ENCODE measurements around the gene CCNJL. TPM values are rescaled to one million over a fixed set of nuclear protein-coding genes. Genes with fewer than 3 reads are reported as not detected.

Gene CCNJL
- total RNA-seq, 1 donor from 2014 or later, result 16.6 TPM

DNA sequence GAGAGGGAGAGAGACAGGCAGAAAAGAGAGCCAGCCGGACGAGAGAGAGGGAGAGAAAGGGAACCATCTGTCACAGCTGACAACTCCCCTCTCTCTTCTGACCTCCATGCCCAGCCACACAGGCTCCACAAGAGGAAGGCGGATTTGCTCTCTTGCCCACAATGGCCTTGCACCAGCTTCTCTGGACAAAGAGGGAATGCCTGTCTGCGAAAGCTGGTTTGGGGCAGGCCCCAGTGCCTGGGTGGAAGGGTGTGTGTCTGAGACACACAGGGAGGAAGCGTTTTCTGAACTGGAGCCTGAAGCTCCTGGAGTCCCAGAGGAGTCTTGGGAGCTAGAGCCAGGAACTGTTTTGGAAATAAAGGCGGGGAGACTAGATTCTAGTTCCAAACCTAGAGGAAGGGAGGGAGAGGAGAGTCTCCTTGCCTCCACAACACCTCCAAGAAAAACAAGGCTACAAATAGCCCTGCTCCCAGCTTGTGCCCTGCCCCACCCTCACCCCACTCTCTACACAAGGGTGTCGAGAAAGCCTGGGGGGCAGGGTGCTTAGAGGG is 45.6 kb upstream of the CCNJL start:
- Histone ChIP-seq H3K4me1 (peaks cover 9% of the 10 kb centered on the region), H3K9me3 (no peaks in the 10 kb centered on the region), H3K4me3 (peak overlapping the region; percentile 8), H3K27me3 (no peaks in the 10 kb centered on the region), H3K27ac (peak overlapping the region; percentile 62), H3K36me3 (no peaks in the 10 kb centered on the region)
- DNase-seq (no peak), ATAC-seq (peak; percentile 7)
- intact Hi-C loops (cut with DNase I), result no loop called here
- TF ChIP-seq, protein P1, sequence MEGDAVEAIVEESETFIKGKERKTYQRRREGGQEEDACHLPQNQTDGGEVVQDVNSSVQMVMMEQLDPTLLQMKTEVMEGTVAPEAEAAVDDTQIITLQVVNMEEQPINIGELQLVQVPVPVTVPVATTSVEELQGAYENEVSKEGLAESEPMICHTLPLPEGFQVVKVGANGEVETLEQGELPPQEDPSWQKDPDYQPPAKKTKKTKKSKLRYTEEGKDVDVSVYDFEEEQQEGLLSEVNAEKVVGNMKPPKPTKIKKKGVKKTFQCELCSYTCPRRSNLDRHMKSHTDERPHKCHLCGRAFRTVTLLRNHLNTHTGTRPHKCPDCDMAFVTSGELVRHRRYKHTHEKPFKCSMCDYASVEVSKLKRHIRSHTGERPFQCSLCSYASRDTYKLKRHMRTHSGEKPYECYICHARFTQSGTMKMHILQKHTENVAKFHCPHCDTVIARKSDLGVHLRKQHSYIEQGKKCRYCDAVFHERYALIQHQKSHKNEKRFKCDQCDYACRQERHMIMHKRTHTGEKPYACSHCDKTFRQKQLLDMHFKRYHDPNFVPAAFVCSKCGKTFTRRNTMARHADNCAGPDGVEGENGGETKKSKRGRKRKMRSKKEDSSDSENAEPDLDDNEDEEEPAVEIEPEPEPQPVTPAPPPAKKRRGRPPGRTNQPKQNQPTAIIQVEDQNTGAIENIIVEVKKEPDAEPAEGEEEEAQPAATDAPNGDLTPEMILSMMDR (IDR thresholded peaks at IDR 0.05), result no peak

DNA sequence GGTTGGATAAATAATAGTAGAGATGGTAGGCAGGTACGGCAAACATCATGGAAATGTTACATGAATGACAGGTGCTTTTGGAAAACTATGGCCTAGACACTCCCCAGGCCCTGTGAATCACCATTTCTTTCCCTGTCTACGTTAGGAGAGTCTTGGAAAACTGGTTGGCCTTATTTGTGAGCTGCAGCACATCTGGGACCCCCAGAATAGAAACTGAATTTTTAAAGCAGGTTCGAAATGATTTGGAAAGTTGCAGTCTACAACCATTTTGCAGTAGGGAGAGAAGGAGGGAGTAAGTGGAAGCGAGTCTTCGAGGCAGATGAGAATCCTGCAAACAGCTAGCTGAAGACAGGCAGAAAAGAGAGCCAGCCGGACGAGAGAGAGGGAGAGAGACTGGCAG is 45.0 kb upstream of the CCNJL start:
- TF ChIP-seq, protein P1 (IDR thresholded peaks at IDR 0.05), result no peak
- H3K4me1 ChIP-seq, result peaks cover 8% of the 10 kb centered on the region
- intact Hi-C loops (cut with DNase I), result no loop called here
- peak overlapping the region; percentile 62 for H3K27ac ChIP-seq
- H3K36me3 ChIP-seq, result no peaks in the 10 kb centered on the region
- no peaks in the 10 kb centered on the region for H3K9me3 ChIP-seq
- no peak overlapping the region for H3K4me3 ChIP-seq
- H3K27me3 ChIP-seq, result no peaks in the 10 kb centered on the region
- DNase-seq (no peak), ATAC-seq (no peak)

DNA sequence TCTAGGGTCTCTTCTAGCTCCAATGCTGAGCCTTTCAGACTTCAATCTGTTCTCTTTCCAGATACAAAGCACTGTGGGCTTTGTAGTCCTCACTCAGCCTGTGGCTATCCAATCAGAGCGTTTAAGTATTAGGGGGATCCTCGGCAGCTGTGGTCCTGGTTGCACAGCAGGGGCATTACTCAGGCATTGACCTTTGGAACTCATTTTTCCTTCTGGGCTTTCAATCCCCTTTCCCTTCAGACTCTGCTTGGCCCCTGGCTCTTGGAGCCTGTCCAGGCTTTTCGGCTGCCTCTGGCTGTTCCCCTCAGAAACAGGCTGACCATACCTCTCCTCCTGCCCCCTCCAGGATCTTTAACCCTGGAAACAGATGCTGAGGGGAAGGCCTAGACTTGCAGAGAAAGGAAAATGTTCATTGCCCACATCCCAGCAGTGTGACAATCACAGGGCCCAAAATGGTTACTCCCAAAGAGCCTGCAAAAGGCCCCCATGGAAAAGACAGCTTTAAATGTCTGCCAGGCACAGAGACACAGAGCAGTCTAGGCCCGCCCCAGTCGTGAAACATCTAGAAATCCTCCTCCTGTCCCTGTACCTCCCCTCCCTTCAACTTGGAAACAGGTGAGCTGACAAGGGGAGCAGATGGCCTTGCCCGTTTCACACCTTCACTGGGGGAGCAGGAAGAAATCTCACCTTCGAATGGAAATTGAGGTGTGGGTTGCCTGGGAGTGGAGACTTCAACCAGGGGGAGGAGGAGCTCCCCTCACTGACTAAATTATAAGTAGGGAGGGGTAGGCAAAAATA is 44.4 kb upstream of the CCNJL start:
- H3K4me3 ChIP-seq, result no peak overlapping the region
- H3K4me1 ChIP-seq, result peaks cover 8% of the 10 kb centered on the region
- H3K36me3 ChIP-seq, result no peaks in the 10 kb centered on the region
- no peak for DNase-seq
- peak overlapping the region; percentile 62 for H3K27ac ChIP-seq
- ATAC-seq, result no peak
- no peaks in the 10 kb centered on the region for H3K27me3 ChIP-seq
- TF ChIP-seq, protein P1 (IDR thresholded peaks at IDR 0.05), result no peak
- H3K9me3 ChIP-seq, result no peaks in the 10 kb centered on the region
- intact Hi-C loops (cut with DNase I), result no loop called here

DNA sequence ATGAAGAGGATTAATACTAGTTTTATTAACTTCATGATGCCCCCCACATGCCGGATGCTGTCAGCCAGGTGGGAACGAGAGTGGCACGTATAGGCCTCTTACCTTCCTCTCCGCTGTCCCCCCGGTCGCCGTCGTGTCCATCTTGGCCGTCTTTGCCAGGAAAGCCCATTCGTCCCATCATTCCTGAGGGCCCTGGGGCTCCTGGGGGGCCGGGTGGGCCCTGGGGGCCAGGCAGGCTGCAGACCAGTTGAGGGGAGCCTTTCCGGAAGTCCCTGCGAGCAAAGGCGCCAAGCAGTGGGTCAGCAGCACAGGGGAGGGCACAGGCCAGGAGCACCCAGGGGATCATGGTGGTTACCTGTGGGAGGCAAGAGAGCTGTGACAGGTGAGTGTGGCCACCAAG is 42.3 kb upstream of the CCNJL start:
- no peaks in the 10 kb centered on the region for H3K9me3 ChIP-seq
- H3K4me1 ChIP-seq, result peaks cover 1% of the 10 kb centered on the region
- DNase-seq (no peak), ATAC-seq (no peak)
- TF ChIP-seq, protein P1 (IDR thresholded peaks at IDR 0.05), result no peak
- no peak overlapping the region for H3K4me3 ChIP-seq
- intact Hi-C loops (cut with DNase I), result no loop called here
- H3K36me3 ChIP-seq, result no peaks in the 10 kb centered on the region
- H3K27ac ChIP-seq, result no peak overlapping the region
- H3K27me3 ChIP-seq, result no peaks in the 10 kb centered on the region

DNA sequence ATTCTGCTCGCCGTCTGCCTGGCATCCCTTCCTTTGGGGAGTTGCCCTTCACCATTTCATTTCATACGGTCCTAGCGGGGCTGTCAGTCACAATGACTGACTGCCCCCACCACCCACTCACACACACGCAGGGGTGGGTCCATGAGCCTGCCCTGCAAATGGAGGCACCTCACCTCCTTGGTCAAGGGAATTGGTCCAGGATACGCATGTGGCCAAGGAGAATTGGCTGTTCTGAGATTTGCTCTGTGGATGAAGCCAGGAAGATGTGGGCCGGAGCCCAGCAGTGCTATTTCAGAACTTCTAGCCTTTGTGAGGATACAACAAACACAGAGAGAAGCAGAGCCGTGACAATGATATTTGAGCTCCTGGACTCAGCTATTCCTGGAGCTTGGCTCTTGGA is 41.0 kb upstream of the CCNJL start:
- H3K4me3 ChIP-seq, result no peak overlapping the region
- TF ChIP-seq, protein P1 (IDR thresholded peaks at IDR 0.05), result no peak
- H3K27ac ChIP-seq, result no peak overlapping the region
- ATAC-seq (no peak), DNase-seq (no peak)
- H3K4me1 ChIP-seq, result no peaks in the 10 kb centered on the region
- H3K27me3 ChIP-seq, result no peaks in the 10 kb centered on the region
- H3K36me3 ChIP-seq, result no peaks in the 10 kb centered on the region
- H3K9me3 ChIP-seq, result no peaks in the 10 kb centered on the region
- intact Hi-C loops (cut with DNase I), result no loop called here
